ENCODE results near the gene RWDD3. TPM values are rescaled to one million over a fixed set of nuclear protein-coding genes. Genes with fewer than 3 reads are reported as not detected.

Gene RWDD3
- total RNA-seq, 1 donor from 2014 or later = 17.9 TPM

GRCh38 chr1:95233319-95233736 is 682 bp upstream of the RWDD3 start:
- Histone ChIP-seq H3K36me3 (no peaks in the 10 kb centered on the region), H3K4me1 (peaks cover 53% of the 10 kb centered on the region), H3K9me3 (no peaks in the 10 kb centered on the region), H3K27me3 (no peaks in the 10 kb centered on the region), H3K27ac (peak overlapping the region; percentile 83), H3K4me3 (peak overlapping the region; percentile 64 to 69)
- TF ChIP-seq POLR2AphosphoS5 (IDR thresholded peaks at IDR 0.05; ENCODE audit: insufficient read depth in 1 of 2, low read depth in 1 of 2) = no peak
- TF ChIP-seq POLR2A (IDR thresholded peaks at IDR 0.05) = no peak
- TF ChIP-seq, protein P1, sequence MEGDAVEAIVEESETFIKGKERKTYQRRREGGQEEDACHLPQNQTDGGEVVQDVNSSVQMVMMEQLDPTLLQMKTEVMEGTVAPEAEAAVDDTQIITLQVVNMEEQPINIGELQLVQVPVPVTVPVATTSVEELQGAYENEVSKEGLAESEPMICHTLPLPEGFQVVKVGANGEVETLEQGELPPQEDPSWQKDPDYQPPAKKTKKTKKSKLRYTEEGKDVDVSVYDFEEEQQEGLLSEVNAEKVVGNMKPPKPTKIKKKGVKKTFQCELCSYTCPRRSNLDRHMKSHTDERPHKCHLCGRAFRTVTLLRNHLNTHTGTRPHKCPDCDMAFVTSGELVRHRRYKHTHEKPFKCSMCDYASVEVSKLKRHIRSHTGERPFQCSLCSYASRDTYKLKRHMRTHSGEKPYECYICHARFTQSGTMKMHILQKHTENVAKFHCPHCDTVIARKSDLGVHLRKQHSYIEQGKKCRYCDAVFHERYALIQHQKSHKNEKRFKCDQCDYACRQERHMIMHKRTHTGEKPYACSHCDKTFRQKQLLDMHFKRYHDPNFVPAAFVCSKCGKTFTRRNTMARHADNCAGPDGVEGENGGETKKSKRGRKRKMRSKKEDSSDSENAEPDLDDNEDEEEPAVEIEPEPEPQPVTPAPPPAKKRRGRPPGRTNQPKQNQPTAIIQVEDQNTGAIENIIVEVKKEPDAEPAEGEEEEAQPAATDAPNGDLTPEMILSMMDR (IDR thresholded peaks at IDR 0.05) = no peak
- intact Hi-C loops (cut with DNase I) = loop anchor here (2.0 to 5.0 kb wide), 2 partner anchors 147 to 161 kb away; partner anchors contain the start of gene ALG14
- no peak for DNase-seq (ENCODE audit: extremely low spot score in 2 of 2)

GRCh38 chr1:95236784-95237575 is 3.0 kb downstream of the RWDD3 start:
- Histone ChIP-seq H3K4me3 (no peak overlapping the region), H3K36me3 (peaks cover 0 to 9% of the 10 kb centered on the region in 2 donors), H3K27me3 (no peaks in the 10 kb centered on the region), H3K9me3 (no peaks in the 10 kb centered on the region), H3K4me1 (peaks cover 43% of the 10 kb centered on the region), H3K27ac (no peak overlapping the region)
- DNase-seq (ENCODE audit: extremely low spot score in 2 of 2) = no peak
- intact Hi-C loops (cut with DNase I) = no loop called here
- no peak for TF ChIP-seq POLR2A (IDR thresholded peaks at IDR 0.05)
- no peak for TF ChIP-seq POLR2AphosphoS5 (IDR thresholded peaks at IDR 0.05; ENCODE audit: insufficient read depth in 1 of 2, low read depth in 1 of 2)
- TF ChIP-seq, protein P1 (IDR thresholded peaks at IDR 0.05) = no peak

- Histone ChIP-seq H3K27me3 (no peaks in the 10 kb centered on the region), H3K9me3 (no peaks in the 10 kb centered on the region), H3K27ac (no peak overlapping the region), H3K4me1 (peaks cover 32% of the 10 kb centered on the region), H3K36me3 (peaks cover 0 to 12% of the 10 kb centered on the region in 2 donors), H3K4me3 (no peak overlapping the region)
- intact Hi-C loops (cut with DNase I) = no loop called here
- no peak for DNase-seq (ENCODE audit: extremely low spot score in 2 of 2)
- TF ChIP-seq POLR2AphosphoS5 (IDR thresholded peaks at IDR 0.05; ENCODE audit: insufficient read depth in 1 of 2, low read depth in 1 of 2) = no peak
- TF ChIP-seq, protein P1 (IDR thresholded peaks at IDR 0.05) = no peak
- TF ChIP-seq POLR2A (IDR thresholded peaks at IDR 0.05) = no peak
Observed at GRCh38 chr1:95237981-95238703, 4.1 kb downstream of the RWDD3 start.

DNA sequence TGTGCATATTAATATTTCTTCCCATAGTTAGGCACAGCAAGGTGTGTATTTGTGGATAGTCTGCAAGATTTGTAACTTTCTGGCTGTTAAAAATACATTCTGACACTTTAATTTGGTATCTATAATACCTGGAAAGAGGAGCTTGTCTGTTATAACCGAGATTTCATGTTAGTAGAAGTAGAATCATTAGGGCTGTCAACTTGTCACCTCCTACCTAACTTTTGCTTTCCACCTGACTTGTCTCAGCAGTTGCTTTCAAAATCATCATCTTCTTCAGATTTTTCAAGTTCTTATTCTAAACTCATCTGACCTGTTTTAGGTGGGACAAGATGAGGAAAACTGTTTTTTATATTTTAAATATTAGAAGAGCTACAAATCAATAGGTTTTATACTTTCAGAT is 11.0 kb downstream of the RWDD3 start:
- H3K36me3 ChIP-seq = peaks cover 0 to 12% of the 10 kb centered on the region in 2 donors

More for the DNA sequence above, 11.0 kb downstream of the RWDD3 start:
- DNase-seq (ENCODE audit: extremely low spot score in 2 of 2) = no peak
- TF ChIP-seq POLR2A (IDR thresholded peaks at IDR 0.05) = no peak
- TF ChIP-seq, protein P1 (IDR thresholded peaks at IDR 0.05) = no peak
- no peak for TF ChIP-seq POLR2AphosphoS5 (IDR thresholded peaks at IDR 0.05; ENCODE audit: insufficient read depth in 1 of 2, low read depth in 1 of 2)
- peaks cover 5% of the 10 kb centered on the region for H3K4me1 ChIP-seq
- H3K4me3 ChIP-seq = no peak overlapping the region
- no peaks in the 10 kb centered on the region for H3K9me3 ChIP-seq
- intact Hi-C loops (cut with DNase I) = no loop called here
- H3K27me3 ChIP-seq = no peaks in the 10 kb centered on the region
- no peak overlapping the region for H3K27ac ChIP-seq
